GM11168 (cell line): ENCODE measurements around the gene VPS13D.

ENCODE experiments used
- in situ Hi-C: fragments of 300-500 bp; cut with MboI; formaldehyde crosslinking; loops from one replicate; pipeline ENCODE4 v1.12.0; 2022; ENCODE audit warnings: low sequenced_read_pairs; ENCODE audit not compliant: unreplicated experiment

Gene VPS13D

DNA sequence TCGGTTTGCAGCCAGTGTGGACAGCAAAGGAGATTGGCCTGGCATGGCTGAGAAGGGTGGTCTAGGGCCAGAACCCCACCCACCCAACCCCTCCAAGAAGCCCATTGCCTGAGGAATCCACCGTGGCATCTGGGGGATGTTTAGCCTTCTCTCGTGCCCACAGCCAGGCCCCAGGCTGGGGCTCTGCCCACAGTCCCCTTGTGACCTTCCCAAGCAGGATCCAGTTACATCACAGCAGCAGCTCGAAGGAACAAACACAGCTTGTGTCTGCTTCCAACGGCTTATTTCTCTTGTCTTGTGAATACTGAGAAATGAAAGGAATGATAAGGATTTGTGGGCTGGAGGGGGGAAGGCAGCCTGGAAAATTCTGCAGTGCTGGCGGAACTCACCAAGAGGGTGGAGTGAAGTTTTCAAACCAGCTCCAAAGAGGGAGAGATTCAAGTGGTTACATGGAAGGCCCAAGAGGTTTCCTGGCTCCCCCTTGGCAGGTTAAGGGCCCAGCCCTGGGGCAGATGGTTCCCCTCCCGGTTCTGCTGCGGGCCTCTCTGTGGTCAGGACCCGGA lies 326.6 kb downstream of the VPS13D start:
- in situ Hi-C loops: no loop called here

DNA sequence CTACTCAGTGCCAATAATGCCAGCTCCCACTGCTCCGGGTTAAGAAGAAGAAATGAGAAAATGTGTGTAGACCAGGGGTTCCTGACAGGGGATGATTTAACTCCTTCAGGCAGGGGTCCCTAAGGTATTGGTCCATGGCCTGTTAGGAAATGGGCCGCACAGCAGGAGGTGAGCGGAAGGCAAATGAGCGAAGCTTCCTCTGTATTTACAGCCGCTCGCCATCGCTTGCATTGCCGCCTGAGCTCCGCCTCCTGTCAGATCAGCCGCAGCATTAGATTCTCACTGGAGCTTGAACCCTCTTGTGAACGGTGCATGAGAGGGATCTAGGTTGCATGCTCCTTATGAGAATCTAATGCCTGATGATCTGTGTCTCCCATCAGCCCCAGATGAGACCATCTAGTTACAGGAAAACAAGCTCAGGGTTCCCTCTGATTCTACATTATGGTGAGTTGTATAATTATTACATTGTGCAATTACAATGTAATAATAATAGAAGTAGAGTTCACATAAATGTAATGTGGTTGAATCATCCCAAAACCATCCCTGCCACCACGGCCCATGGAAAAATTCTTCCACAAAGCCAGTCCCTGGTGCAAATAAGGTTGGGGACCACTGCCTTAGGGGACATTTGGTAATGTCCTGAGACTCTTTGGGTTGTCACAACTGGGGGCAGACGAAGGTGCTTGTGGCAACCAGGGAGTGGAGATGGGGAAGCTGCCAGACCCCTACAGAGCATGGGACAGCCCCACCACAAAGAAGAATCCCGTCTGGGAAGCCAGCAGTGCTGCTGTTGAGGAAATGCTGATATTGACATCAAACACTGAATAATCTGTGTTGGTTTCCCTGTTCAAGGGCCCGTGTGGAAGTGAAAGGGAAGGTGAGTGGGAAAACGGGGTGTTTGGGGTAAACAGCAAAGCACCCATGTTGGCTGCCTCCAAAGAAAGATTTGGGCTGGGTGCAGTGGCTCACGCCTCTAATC lies 327.4 kb downstream of the VPS13D start:
- in situ Hi-C loops: no loop called here

DNA sequence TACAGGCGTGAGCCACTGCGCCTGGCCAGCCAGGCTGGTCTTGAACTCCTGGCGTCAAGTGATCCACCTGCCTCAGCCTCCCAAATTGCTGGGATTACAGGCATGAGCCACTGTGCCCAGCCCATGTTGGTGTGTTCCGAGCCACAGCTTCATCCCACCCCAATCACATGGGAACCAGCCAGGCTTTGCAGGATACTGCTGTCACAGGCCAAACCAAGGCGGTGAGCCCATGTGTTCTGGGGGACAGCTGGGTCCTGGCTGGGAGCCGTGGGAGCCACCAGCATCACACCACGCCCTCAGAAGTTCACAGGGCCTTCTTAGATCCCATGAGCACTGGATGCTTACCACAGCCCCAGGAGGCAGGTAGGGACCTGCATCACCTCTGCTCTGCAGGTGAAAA lies 331.3 kb downstream of the VPS13D start:
- in situ Hi-C loops: no loop called here
